Stimulated activated CD8-positive, alpha-beta memory T cell treated with anti-CD3 and anti-CD28 coated beads, Interleukin-7, amount 100 ng/mL, for 48 hours (primary cell): ENCODE measurements around the gene SLC13A3.

Experiments used
- DNase-seq, 2 donors: peaks; one replicate each; pipeline ENCODE4 v3.0.0-alpha.2; 2020; ENCODE audit warnings: low read depth in 1 of 2; ENCODE audit errors: extremely low read depth in 1 of 2

SLC13A3 gene

GRCh38 chr20:46657137-46657536 is 5.9 kb upstream of the SLC13A3 start:
- no peak for DNase-seq

GRCh38 chr20:46652699-46653098 is 1.4 kb upstream of the SLC13A3 start:
- DNase-seq = no peak

GRCh38 chr20:46650575-46651090 is 626 bp downstream of the SLC13A3 start:
- DNase-seq = no peak

GRCh38 chr20:46649965-46650542 is 1.2 kb downstream of the SLC13A3 start:
- DNase-seq = no peak

GRCh38 chr20:46649650-46649949 is 1.7 kb downstream of the SLC13A3 start:
- DNase-seq = no peak

- no peak for DNase-seq
These were observed 2.2 kb downstream of the SLC13A3 start for GRCh38 chr20:46648903-46649649.

GRCh38 chr20:46647469-46647868 is 3.8 kb downstream of the SLC13A3 start:
- no peak for DNase-seq

- DNase-seq = no peak
These were observed 4.4 kb downstream of the SLC13A3 start for GRCh38 chr20:46646659-46647380.

GRCh38 chr20:46646122-46646521 is 5.1 kb downstream of the SLC13A3 start:
- no peak for DNase-seq

- no peak for DNase-seq
These were observed 6.5 kb downstream of the SLC13A3 start for GRCh38 chr20:46644733-46645132.

GRCh38 chr20:46644160-46644559 is 7.1 kb downstream of the SLC13A3 start:
- DNase-seq = no peak

- DNase-seq = no peak
These were observed 8.3 kb downstream of the SLC13A3 start for GRCh38 chr20:46642969-46643343.

- DNase-seq = no peak
These were observed 8.8 kb downstream of the SLC13A3 start for GRCh38 chr20:46642265-46642968.

- DNase-seq = no peak
These were observed 9.8 kb downstream of the SLC13A3 start for GRCh38 chr20:46641424-46641823.

GRCh38 chr20:46640536-46641311 is 10.5 kb downstream of the SLC13A3 start:
- no peak for DNase-seq

GRCh38 chr20:46640044-46640443 is 11.2 kb downstream of the SLC13A3 start:
- no peak for DNase-seq

- no peak for DNase-seq
These were observed 11.7 kb downstream of the SLC13A3 start for GRCh38 chr20:46639587-46639986.

- no peak for DNase-seq
These were observed 12.4 kb downstream of the SLC13A3 start for GRCh38 chr20:46638898-46639274.

- no peak for DNase-seq
These were observed 12.9 kb downstream of the SLC13A3 start for GRCh38 chr20:46638134-46638897.
